HepG2 (cell line): Measurements from ENCODE around the gene GLB1L. TPM values are rescaled to one million over a fixed set of nuclear protein-coding genes. Genes with fewer than 3 reads are reported as not detected.
A peak's percentile ranks its signal among the peaks of the same experiment; 100 is the strongest.

Source experiments
- ADNP ChIP-seq: sonication (generic); formaldehyde crosslinking; IDR thresholded peaks from 2 replicates; pipeline ENCODE4 v1.4.0; 2020; ENCODE audit warnings: missing genetic modification reagents
- FOXJ3 ChIP-seq: sonication (generic); formaldehyde crosslinking; IDR thresholded peaks from 2 replicates; pipeline ENCODE4 v1.4.0; 2020; ENCODE audit warnings: missing genetic modification reagents, mild to moderate bottlenecking, borderline replicate concordance
- HES4 ChIP-seq: sonication (generic); formaldehyde crosslinking; IDR thresholded peaks from 2 replicates; pipeline ENCODE4 v1.9.0; 2021; ENCODE audit warnings: mild to moderate bottlenecking, missing genetic modification reagents, borderline replicate concordance
- JARID2 ChIP-seq: sonication (generic); formaldehyde crosslinking; IDR thresholded peaks from 2 replicates; pipeline ENCODE4 v1.8.1; 2023; ENCODE audit warnings: missing genetic modification reagents, inconsistent platforms; ENCODE audit not compliant: insufficient replicate concordance
- KDM6A ChIP-seq: IDR thresholded peaks from 2 replicates; pipeline ENCODE4 v1.6.1; 2016; ENCODE audit warnings: low read depth
- MAFK ChIP-seq, 2 experiments: IDR thresholded peaks in 1 of 2; conservative IDR thresholded peaks in 1 of 2; 2 replicates each; pipeline ENCODE4 v1.6.1; 2011; ENCODE audit warnings: improper control_type of control experiment in 2 of 2, low read length in 2 of 2
- NAIF1 ChIP-seq: sonication (generic); formaldehyde crosslinking; IDR thresholded peaks from 2 replicates; pipeline ENCODE4 v1.5.0; 2020; ENCODE audit warnings: mild to moderate bottlenecking, missing genetic modification reagents, borderline replicate concordance
- SIN3A ChIP-seq: IDR thresholded peaks from 2 replicates; pipeline ENCODE4 v1.6.1; 2011; ENCODE audit warnings: low read depth, mild to moderate bottlenecking, control low read depth, low read length, borderline replicate concordance
- THAP11 ChIP-seq: IDR thresholded peaks from 2 replicates; pipeline ENCODE4 v1.6.1; 2016; ENCODE audit warnings: missing biosample characterization, missing genetic modification reagents
- TMF1 ChIP-seq: sonication (generic); formaldehyde crosslinking; IDR thresholded peaks from 2 replicates; pipeline ENCODE4 v1.8.1; 2022; ENCODE audit warnings: low read depth, missing genetic modification reagents
- ZKSCAN8 ChIP-seq: IDR thresholded peaks from 2 replicates; pipeline ENCODE4 v1.6.1; 2016; ENCODE audit warnings: borderline replicate concordance, missing genetic modification reagents, missing compliant biosample characterization
- ZMYM2 ChIP-seq: sonication (generic); formaldehyde crosslinking; IDR thresholded peaks from 2 replicates; pipeline ENCODE4 v1.8.0; 2022; ENCODE audit warnings: mild to moderate bottlenecking, missing genetic modification reagents
- ZNF17 ChIP-seq: sonication (generic); formaldehyde crosslinking; IDR thresholded peaks from 2 replicates; pipeline ENCODE4 v1.5.0; 2020; ENCODE audit warnings: mild to moderate bottlenecking, missing genetic modification reagents
- ZNF569 ChIP-seq: sonication (generic); formaldehyde crosslinking; IDR thresholded peaks from 2 replicates; pipeline ENCODE4 v1.5.0; 2020; ENCODE audit warnings: mild to moderate bottlenecking, missing genetic modification reagents, moderate library complexity, borderline replicate concordance
- ZNF644 ChIP-seq: IDR thresholded peaks from 2 replicates; pipeline ENCODE4 v1.6.1; 2016; ENCODE audit warnings: low read depth
- ZNF670 ChIP-seq: sonication (generic); formaldehyde crosslinking; IDR thresholded peaks from 2 replicates; pipeline ENCODE4 v1.8.0; 2022; ENCODE audit warnings: mild to moderate bottlenecking, missing genetic modification reagents, borderline replicate concordance
- ZNF724P ChIP-seq: sonication (generic); formaldehyde crosslinking; IDR thresholded peaks from 2 replicates; pipeline ENCODE4 v1.8.0; 2022; ENCODE audit warnings: missing genetic modification reagents, borderline replicate concordance
- polyA plus RNA-seq, 8 experiments: library from polyadenylated mRNA; depleted of rRNA in 3 of 8; stranded (reverse) in 7 of 8; unstranded in 1 of 8; fragments of >200 nt; fragmentation: Illumina TruSeq in 4 of 8; extraction: Trizol in 4 of 8; gene quantifications; 2 replicates each; pipeline versions ENCODE4 v1.2.1 to v1.2.3, GENCODE V29; 2011 to 2016; ENCODE audit warnings: low read depth in 4 of 8, missing spikeins in 1 of 8, mixed read lengths in 1 of 8; ENCODE audit not compliant: insufficient read depth in 1 of 8
- total RNA-seq, 5 experiments: library from RNA; depleted of rRNA; stranded (reverse); fragments of >200 nt; fragmentation: Illumina TruSeq; extraction: Trizol; gene quantifications; 2 replicates each; pipeline ENCODE4 v1.2.3, GENCODE V29; 2016; ENCODE audit warnings: low read depth in 1 of 5
- TF ChIP-seq, protein P1 (sequence below): IDR thresholded peaks from 2 replicates; pipeline ENCODE4 v1.6.1; 2016; ENCODE audit warnings: missing compliant biosample characterization, missing genetic modification reagents, borderline replicate concordance
- TF ChIP-seq, protein P2 (sequence below): sonication (generic); formaldehyde crosslinking; IDR thresholded peaks from 2 replicates; pipeline ENCODE4 v1.4.0; 2020; ENCODE audit warnings: mild to moderate bottlenecking, missing genetic modification reagents
- TF ChIP-seq, protein P3 (sequence below): sonication (generic); formaldehyde crosslinking; IDR thresholded peaks from 2 replicates; pipeline ENCODE4 v1.5.0; 2020; ENCODE audit warnings: missing genetic modification reagents
- TF ChIP-seq, protein P4 (sequence below): sonication (generic); formaldehyde crosslinking; IDR thresholded peaks from 2 replicates; pipeline ENCODE4 v1.4.0; 2020; ENCODE audit warnings: missing genetic modification reagents, borderline replicate concordance

The GLB1L gene
- total and polyA plus RNA-seq, 2 of the 13 experiments (the other 11 are each of a cell fraction or from before 2014, with no cell fraction given) = 6.8 to 7.3 TPM

DNA sequence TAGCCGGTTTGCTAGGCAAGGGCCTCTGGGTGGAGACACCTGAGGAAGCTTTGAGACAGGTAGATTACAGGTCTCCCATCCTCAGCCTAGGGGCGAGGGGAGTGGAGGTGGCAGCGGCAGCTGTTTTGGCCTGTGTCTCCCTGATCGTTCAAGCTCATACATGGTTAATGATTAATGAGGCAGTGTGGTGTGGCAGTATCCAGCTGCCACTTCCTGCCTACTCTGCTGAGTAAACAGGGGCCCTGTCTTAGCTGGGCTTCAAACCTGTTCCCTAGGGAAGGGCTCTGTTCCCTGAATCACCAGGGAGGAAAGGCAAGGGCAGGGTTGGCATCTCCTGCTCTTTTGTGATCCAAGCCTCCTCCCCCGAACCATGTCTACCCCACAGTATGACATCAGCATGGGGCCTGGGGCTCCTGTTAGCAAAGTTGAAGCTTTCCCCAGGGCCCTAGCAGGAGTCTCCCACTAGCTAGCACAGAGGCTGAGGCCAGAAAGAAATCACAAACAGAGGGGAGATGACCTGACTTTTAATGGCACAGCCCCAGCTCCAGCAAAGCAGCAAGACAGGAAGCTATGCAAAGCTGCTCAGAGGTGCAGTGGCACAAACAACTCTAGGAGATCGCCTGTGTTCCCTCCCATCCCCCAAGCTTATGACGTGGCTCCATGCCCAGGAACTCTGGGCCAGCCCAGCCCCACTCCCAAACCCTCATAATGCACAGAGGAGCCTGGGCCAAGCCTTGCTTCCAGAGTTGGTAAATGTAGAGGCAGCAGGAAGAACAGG, 4.1 kb upstream of the GLB1L start (continued):
- TF ChIP-seq ZNF670 (CRISPR knock-in tag) (peak; percentile 92; the same call in 1 of the 2 replicates), FOXJ3 (peak; percentile 87), ZKSCAN8 (peak; percentile 63), NAIF1 (CRISPR knock-in tag) (no peak), TMF1 (peak; percentile 74), KDM6A (CRISPR knock-in tag) (peak; percentile 73), ZNF724P (CRISPR knock-in tag) (peak; percentile 61; the same call in 1 of the 2 replicates), ZNF644 (CRISPR knock-in tag) (0 out of 2 replicates have a peak, but pooled peaks have one; percentile 35), MAFK (conservative IDR thresholded peaks at IDR 0.05 in 1 of 2, IDR thresholded peaks at IDR 0.05 in 1 of 2; ENCODE audit: low read length in 2 of 2) (0 out of 4 replicates have a peak, but pooled peaks of 1 of the 2 experiments have one; percentile 17), THAP11 (CRISPR knock-in tag) (peak; percentile 65; the same call in 1 of the 2 replicates), HES4 (no peak), JARID2 (CRISPR knock-in tag) (peak; percentile 18), ZNF569 (CRISPR knock-in tag) (peak; percentile 66; the same call in 1 of the 2 replicates), SIN3A (peak; percentile 60), ZMYM2 (CRISPR knock-in tag) (0 out of 2 replicates have a peak, but pooled peaks have one; percentile 40), ADNP (no peak), ZNF17 (CRISPR knock-in tag) (no peak)
- TF ChIP-seq, protein P1, sequence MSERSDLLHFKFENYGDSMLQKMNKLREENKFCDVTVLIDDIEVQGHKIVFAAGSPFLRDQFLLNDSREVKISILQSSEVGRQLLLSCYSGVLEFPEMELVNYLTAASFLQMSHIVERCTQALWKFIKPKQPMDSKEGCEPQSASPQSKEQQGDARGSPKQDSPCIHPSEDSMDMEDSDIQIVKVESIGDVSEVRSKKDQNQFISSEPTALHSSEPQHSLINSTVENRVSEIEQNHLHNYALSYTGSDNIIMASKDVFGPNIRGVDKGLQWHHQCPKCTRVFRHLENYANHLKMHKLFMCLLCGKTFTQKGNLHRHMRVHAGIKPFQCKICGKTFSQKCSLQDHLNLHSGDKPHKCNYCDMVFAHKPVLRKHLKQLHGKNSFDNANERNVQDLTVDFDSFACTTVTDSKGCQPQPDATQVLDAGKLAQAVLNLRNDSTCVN = peak; percentile 11; the same call in 1 of the 2 replicates
- TF ChIP-seq, protein P2, sequence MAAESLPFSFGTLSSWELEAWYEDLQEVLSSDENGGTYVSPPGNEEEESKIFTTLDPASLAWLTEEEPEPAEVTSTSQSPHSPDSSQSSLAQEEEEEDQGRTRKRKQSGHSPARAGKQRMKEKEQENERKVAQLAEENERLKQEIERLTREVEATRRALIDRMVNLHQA = no peak
- TF ChIP-seq, protein P3, sequence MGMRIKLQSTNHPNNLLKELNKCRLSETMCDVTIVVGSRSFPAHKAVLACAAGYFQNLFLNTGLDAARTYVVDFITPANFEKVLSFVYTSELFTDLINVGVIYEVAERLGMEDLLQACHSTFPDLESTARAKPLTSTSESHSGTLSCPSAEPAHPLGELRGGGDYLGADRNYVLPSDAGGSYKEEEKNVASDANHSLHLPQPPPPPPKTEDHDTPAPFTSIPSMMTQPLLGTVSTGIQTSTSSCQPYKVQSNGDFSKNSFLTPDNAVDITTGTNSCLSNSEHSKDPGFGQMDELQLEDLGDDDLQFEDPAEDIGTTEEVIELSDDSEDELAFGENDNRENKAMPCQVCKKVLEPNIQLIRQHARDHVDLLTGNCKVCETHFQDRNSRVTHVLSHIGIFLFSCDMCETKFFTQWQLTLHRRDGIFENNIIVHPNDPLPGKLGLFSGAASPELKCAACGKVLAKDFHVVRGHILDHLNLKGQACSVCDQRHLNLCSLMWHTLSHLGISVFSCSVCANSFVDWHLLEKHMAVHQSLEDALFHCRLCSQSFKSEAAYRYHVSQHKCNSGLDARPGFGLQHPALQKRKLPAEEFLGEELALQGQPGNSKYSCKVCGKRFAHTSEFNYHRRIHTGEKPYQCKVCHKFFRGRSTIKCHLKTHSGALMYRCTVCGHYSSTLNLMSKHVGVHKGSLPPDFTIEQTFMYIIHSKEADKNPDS = peak; percentile 77; the same call in 1 of the 2 replicates
- TF ChIP-seq, protein P4, sequence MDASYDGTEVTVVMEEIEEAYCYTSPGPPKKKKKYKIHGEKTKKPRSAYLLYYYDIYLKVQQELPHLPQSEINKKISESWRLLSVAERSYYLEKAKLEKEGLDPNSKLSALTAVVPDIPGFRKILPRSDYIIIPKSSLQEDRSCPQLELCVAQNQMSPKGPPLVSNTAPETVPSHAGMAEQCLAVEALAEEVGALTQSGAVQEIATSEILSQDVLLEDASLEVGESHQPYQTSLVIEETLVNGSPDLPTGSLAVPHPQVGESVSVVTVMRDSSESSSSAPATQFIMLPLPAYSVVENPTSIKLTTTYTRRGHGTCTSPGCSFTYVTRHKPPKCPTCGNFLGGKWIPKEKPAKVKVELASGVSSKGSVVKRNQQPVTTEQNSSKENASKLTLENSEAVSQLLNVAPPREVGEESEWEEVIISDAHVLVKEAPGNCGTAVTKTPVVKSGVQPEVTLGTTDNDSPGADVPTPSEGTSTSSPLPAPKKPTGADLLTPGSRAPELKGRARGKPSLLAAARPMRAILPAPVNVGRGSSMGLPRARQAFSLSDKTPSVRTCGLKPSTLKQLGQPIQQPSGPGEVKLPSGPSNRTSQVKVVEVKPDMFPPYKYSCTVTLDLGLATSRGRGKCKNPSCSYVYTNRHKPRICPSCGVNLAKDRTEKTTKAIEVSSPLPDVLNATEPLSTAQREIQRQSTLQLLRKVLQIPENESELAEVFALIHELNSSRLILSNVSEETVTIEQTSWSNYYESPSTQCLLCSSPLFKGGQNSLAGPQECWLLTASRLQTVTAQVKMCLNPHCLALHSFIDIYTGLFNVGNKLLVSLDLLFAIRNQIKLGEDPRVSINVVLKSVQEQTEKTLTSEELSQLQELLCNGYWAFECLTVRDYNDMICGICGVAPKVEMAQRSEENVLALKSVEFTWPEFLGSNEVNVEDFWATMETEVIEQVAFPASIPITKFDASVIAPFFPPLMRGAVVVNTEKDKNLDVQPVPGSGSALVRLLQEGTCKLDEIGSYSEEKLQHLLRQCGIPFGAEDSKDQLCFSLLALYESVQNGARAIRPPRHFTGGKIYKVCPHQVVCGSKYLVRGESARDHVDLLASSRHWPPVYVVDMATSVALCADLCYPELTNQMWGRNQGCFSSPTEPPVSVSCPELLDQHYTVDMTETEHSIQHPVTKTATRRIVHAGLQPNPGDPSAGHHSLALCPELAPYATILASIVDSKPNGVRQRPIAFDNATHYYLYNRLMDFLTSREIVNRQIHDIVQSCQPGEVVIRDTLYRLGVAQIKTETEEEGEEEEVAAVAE = peak; percentile 60; the same call in 1 of the 2 replicates
